OCI-LY3 (cell line): ENCODE results near the gene PCBP3.

Source experiments
- EZH2phosphoT487 ChIP-seq: fragments of 200-600 bp; shearing (Covaris generic); IDR thresholded peaks from 2 replicates; pipeline ENCODE4 v1.6.1; 2018; ENCODE audit warnings: antibody characterized with exemption, mixed run types, low read depth
- TF ChIP-seq, protein P1 (sequence below): fragments of 200-600, 300-600 bp; sonication (generic); IDR thresholded peaks from 2 replicates; pipeline ENCODE4 v1.5.1; 2014; ENCODE audit warnings: antibody characterized with exemption, low read length, low read depth

DNA sequence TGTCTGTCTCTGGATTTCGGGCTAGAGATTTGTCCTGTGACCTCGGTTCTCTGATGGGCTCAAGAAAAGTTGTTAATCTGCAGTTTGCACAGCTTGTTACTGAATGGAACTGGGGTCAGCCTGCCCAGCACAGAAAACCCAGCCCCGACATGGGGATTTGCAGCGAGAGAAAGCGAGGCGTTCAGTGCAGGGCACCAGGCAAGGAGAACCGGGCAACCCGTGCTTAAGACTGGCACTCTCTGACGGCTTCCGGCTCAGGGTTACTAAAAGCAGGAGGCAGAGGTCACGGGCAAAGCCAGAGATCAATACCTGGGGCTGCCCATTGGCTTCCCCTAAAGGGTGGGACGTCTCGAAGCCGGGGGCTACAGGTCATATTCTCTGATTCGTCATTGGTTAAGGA is 308.2 kb downstream of the PCBP3 start:
- TF ChIP-seq, protein P1, sequence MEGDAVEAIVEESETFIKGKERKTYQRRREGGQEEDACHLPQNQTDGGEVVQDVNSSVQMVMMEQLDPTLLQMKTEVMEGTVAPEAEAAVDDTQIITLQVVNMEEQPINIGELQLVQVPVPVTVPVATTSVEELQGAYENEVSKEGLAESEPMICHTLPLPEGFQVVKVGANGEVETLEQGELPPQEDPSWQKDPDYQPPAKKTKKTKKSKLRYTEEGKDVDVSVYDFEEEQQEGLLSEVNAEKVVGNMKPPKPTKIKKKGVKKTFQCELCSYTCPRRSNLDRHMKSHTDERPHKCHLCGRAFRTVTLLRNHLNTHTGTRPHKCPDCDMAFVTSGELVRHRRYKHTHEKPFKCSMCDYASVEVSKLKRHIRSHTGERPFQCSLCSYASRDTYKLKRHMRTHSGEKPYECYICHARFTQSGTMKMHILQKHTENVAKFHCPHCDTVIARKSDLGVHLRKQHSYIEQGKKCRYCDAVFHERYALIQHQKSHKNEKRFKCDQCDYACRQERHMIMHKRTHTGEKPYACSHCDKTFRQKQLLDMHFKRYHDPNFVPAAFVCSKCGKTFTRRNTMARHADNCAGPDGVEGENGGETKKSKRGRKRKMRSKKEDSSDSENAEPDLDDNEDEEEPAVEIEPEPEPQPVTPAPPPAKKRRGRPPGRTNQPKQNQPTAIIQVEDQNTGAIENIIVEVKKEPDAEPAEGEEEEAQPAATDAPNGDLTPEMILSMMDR = no peak
- no peak for TF ChIP-seq EZH2phosphoT487
